Panc1 (cell line): Measurements from ENCODE around the gene MPIG6B. TPM values are rescaled to one million over a fixed set of nuclear protein-coding genes. Genes with fewer than 3 reads are reported as not detected.

Experiments used
- ATAC-seq: fragments of 200-7000 bp; cut with Tn5 transposase; 2 replicates; pipeline ENCODE4 v1.9.1; 2020; ENCODE audit warnings: mild to moderate bottlenecking, moderate library complexity
- BruUV-seq: library from RNA; stranded (reverse); fragments of 400-500 nt; replicated peaks from 2 replicates; lab custom pipeline; 2021; lab: Mats Ljungman, UMichigan
- CTCF ChIA-PET: fragments of 300-600 bp; sonication (Branson Sonifier 250); formaldehyde crosslinking; loops from one replicate; lab custom pipeline; 2022; ENCODE audit warnings: antibody characterized with exemption; lab: Charles Lee
- POLR2A ChIA-PET: fragments of 300-600 bp; sonication (Branson Sonifier 250); formaldehyde crosslinking; loops from one replicate; lab custom pipeline; 2022; ENCODE audit warnings: antibody characterized with exemption; lab: Charles Lee
- DNase-seq: peaks from one replicate; pipeline ENCODE4 v3.0.0-alpha.2; 2010; ENCODE audit warnings: low read depth, low spot score
- H3K27ac ChIP-seq: 2 replicates; pipeline ENCODE4 v1.5.1; 2011; ENCODE audit warnings: mild to moderate bottlenecking, low read length, inconsistent platforms
- H3K27me3 ChIP-seq: fragments of 200-500 bp; sonication (Bioruptor generic); 2 replicates; pipeline ENCODE4 v1.6.0; 2014; ENCODE audit warnings: low read length, inconsistent platforms; ENCODE audit not compliant: control insufficient read depth, insufficient read depth
- H3K36me3 ChIP-seq: fragments of 200-500 bp; sonication (Bioruptor generic); 2 replicates; pipeline ENCODE4 v1.5.1; 2014; ENCODE audit warnings: inconsistent platforms, mild to moderate bottlenecking, low read length, moderate library complexity; ENCODE audit not compliant: control insufficient read depth, insufficient read depth
- H3K4me1 ChIP-seq: 2 replicates; pipeline ENCODE4 v1.5.1; 2011; ENCODE audit warnings: inconsistent platforms, mild to moderate bottlenecking, low read length, moderate library complexity; ENCODE audit not compliant: control insufficient read depth, insufficient read depth
- H3K4me3 ChIP-seq, 2 experiments: 2 replicates each; pipeline ENCODE4 v1.5.1; 2011 to 2012; ENCODE audit warnings: low read depth in 2 of 2, low read length in 2 of 2, mild to moderate bottlenecking in 2 of 2, inconsistent platforms in 1 of 2, moderate library complexity in 1 of 2
- H3K9me3 ChIP-seq: fragments of 200-500 bp; sonication (Bioruptor generic); 2 replicates; pipeline ENCODE4 v1.5.1; 2014; ENCODE audit warnings: low read depth, mild to moderate bottlenecking, inconsistent platforms, low read length, moderate library complexity; ENCODE audit not compliant: control insufficient read depth, insufficient read depth
- CTCF ChIP-seq: fragments of 450-650 bp; IDR thresholded peaks from 2 replicates; pipeline ENCODE4 v1.5.1; 2017; ENCODE audit warnings: mild to moderate bottlenecking
- POLR2AphosphoS5 ChIP-seq: IDR thresholded peaks from 2 replicates; pipeline ENCODE4 v1.6.1; 2012; ENCODE audit warnings: mild to moderate bottlenecking, low read depth, low read length, moderate library complexity
- REST ChIP-seq, 2 experiments: IDR thresholded peaks; 2 replicates each; pipeline ENCODE4 v1.6.1; 2011 to 2012; ENCODE audit warnings: low read depth in 2 of 2, control low read depth in 1 of 2, low read length in 1 of 2, mild to moderate bottlenecking in 1 of 2, moderate library complexity in 1 of 2; ENCODE audit not compliant: insufficient read depth in 1 of 2
- SIN3A ChIP-seq: IDR thresholded peaks from 2 replicates; pipeline ENCODE4 v1.6.1; 2012; ENCODE audit warnings: low read depth, mild to moderate bottlenecking, low read length, moderate library complexity, borderline replicate concordance; ENCODE audit not compliant: insufficient read depth
- TCF7L2 ChIP-seq: IDR thresholded peaks from 2 replicates; pipeline ENCODE4 v1.6.1; 2011; ENCODE audit warnings: mild to moderate bottlenecking, low read depth, low read length, inconsistent platforms
- in situ Hi-C: cut with HindIII; loops from 2 replicates; pipeline ENCODE4 v1.10.0; 2016; ENCODE audit warnings: low sequenced_read_pairs, low pct_unique_long_range_greater_than_20kb
- intact Hi-C: fragments of 100-400 bp; cut with micrococcal nuclease; formaldehyde crosslinking; loops from one replicate; pipeline ENCODE4 v1.10.0; 2022; ENCODE audit not compliant: unreplicated experiment
- total RNA-seq: library from RNA; stranded (reverse); gene quantifications from one replicate; pipeline ENCODE4 v1.2.1, GENCODE V29; 2021; ENCODE audit not compliant: unreplicated experiment

The MPIG6B gene
- total RNA-seq, 1 experiment from 2014 or later, result not detected

GRCh38 chr6:31737315-31737990, 14.3 kb downstream of the MPIG6B start:
- H3K27me3 ChIP-seq, result no peaks in the 10 kb centered on the region
- no peak; the same call in 1 of the 2 replicates for TF ChIP-seq POLR2AphosphoS5
- no peak for TF ChIP-seq REST (IDR thresholded peaks at IDR 0.05; ENCODE audit: insufficient read depth in 1 of 2, low read depth in 2 of 2, low read length in 1 of 2)
- TF ChIP-seq SIN3A, result no peak
- TF ChIP-seq TCF7L2, result no peak
- TF ChIP-seq CTCF, result no peak
- ChIA-PET CTCF (no interaction called here), POLR2A (interaction anchor here (0.7 to 1.7 kb wide), 4 partner anchors 15 to 160 kb away, joined by 3 to 6 read pairs (median 4); no protein-coding TSS in a partner anchor)
- intact Hi-C loops, result loop anchor here (10.0 kb wide), 1 partner anchor 97 kb away; no protein-coding TSS in a partner anchor
- peak overlapping the region; percentile 6 to 90; a peak in 3 of 4 replicates for H3K4me3 ChIP-seq
- DNase-seq, result no peak
- no peaks in the 10 kb centered on the region for H3K9me3 ChIP-seq
- H3K36me3 ChIP-seq, result peaks cover 16% of the 10 kb centered on the region
- BruUV-seq, result no TSS peak
- peak overlapping the region; percentile 100 for H3K27ac ChIP-seq
- no peak for ATAC-seq
- in situ Hi-C loops, result no loop called here
- H3K4me1 ChIP-seq, result peaks cover 48% of the 10 kb centered on the region

GRCh38 chr6:31737991-31738979, 15.1 kb downstream of the MPIG6B start:
- no peak for TF ChIP-seq SIN3A
- no peak for TF ChIP-seq CTCF
- 0 out of 2 replicates have a peak, but pooled peaks have one; percentile 59 for TF ChIP-seq POLR2AphosphoS5
- peak; percentile 93 for TF ChIP-seq TCF7L2
- TF ChIP-seq REST (IDR thresholded peaks at IDR 0.05; ENCODE audit: insufficient read depth in 1 of 2, low read depth in 2 of 2, low read length in 1 of 2), result no peak
- no peaks in the 10 kb centered on the region for H3K27me3 ChIP-seq
- intact Hi-C loops, result loop anchor here (10.0 kb wide), 1 partner anchor 97 kb away; no protein-coding TSS in a partner anchor
- ATAC-seq (peak; percentile 35), DNase-seq (no peak)
- H3K27ac ChIP-seq, result peak overlapping the region; percentile 100
- H3K36me3 ChIP-seq, result peaks cover 12% of the 10 kb centered on the region
- ChIA-PET CTCF (interaction anchor here (0.6 to 1.4 kb wide), 3 partner anchors 8 to 94 kb away, joined by 3 to 4 read pairs (median 3); no protein-coding TSS in a partner anchor), POLR2A (interaction anchor here (0.6 to 1.7 kb wide), 6 partner anchors 14 to 161 kb away, joined by 3 to 9 read pairs (median 4); no protein-coding TSS in a partner anchor)
- peak overlapping the region; percentile 6 to 90; a peak in 3 of 4 replicates for H3K4me3 ChIP-seq
- in situ Hi-C loops, result no loop called here
- H3K9me3 ChIP-seq, result no peaks in the 10 kb centered on the region
- BruUV-seq, result no TSS peak
- peaks cover 44% of the 10 kb centered on the region for H3K4me1 ChIP-seq
